Cardiac muscle cell (in vitro differentiated cells and primary cell): Measurements from ENCODE around the gene PARM1. TPM values are rescaled to one million over a fixed set of nuclear protein-coding genes. Genes with fewer than 3 reads are reported as not detected.

ENCODE experiments used
- DNase-seq, 2 donors: peaks; one replicate each; pipeline versions ENCODE4 v3.0.0 to v3.0.0-alpha.2; 2010 to 2017; ENCODE audit warnings: low read depth in 1 of 2, low spot score in 1 of 2
- H3K27ac ChIP-seq: fragments of 200-600 bp; sonication (generic); 2 replicates; pipeline ENCODE4 v1.5.1; 2016
- H3K27me3 ChIP-seq: fragments of 200-600 bp; sonication (generic); 2 replicates; pipeline ENCODE4 v1.6.0; 2016; ENCODE audit warnings: control low read depth
- H3K36me3 ChIP-seq: fragments of 200-600 bp; sonication (generic); 2 replicates; pipeline ENCODE4 v1.5.1; 2016; ENCODE audit warnings: control low read depth
- H3K4me1 ChIP-seq: fragments of 200-600 bp; sonication (generic); 2 replicates; pipeline ENCODE4 v1.8.1; 2017; ENCODE audit warnings: low read depth, mild to moderate bottlenecking, mixed run types
- H3K4me3 ChIP-seq: fragments of 200-600 bp; sonication (generic); 2 replicates; pipeline ENCODE4 v1.5.1; 2016; ENCODE audit warnings: mild to moderate bottlenecking
- H3K9me3 ChIP-seq: fragments of 200-600 bp; sonication (generic); 2 replicates; pipeline ENCODE4 v1.5.1; 2017; ENCODE audit warnings: low read depth, mild to moderate bottlenecking, control low read depth
- CTCF ChIP-seq: IDR thresholded peaks from 2 replicates; pipeline ENCODE4 v1.5.1; 2012; ENCODE audit warnings: low read depth, mild to moderate bottlenecking, low read length
- polyA plus RNA-seq: library from polyadenylated mRNA; unstranded; fragments of >200 nt; fragmentation: Nextera tagmentation; extraction: Ambion mirVana; gene quantifications from 2 replicates; pipeline ENCODE4 v1.2.1, GENCODE V29; 2016
- total RNA-seq: library from RNA; depleted of rRNA; stranded (reverse); fragments of >200 nt; gene quantifications from 2 replicates; pipeline ENCODE4 v1.2.3, GENCODE V29; 2016

PARM1 gene
- total and polyA plus RNA-seq, 2 experiments from 2014 or later, result 8.0 to 10.9 TPM

- Histone ChIP-seq H3K36me3 (no peaks in the 10 kb centered on the region), H3K27me3 (no peaks in the 10 kb centered on the region), H3K9me3 (no peaks in the 10 kb centered on the region), H3K4me1 (no peaks in the 10 kb centered on the region), H3K4me3 (no peak overlapping the region), H3K27ac (no peak overlapping the region)
- no peak for DNase-seq
- TF ChIP-seq CTCF, result no peak
Measured at GRCh38 chr4:74961230-74961629, 28.3 kb downstream of the PARM1 start.

- peaks cover 4% of the 10 kb centered on the region for H3K4me1 ChIP-seq
- TF ChIP-seq CTCF, result no peak
- H3K4me3 ChIP-seq, result no peak overlapping the region
- H3K27ac ChIP-seq, result peak overlapping the region; percentile 4
- H3K36me3 ChIP-seq, result no peaks in the 10 kb centered on the region
- no peaks in the 10 kb centered on the region for H3K9me3 ChIP-seq
- H3K27me3 ChIP-seq, result no peaks in the 10 kb centered on the region
- DNase-seq, result no peak
Measured at GRCh38 chr4:74962584-74962983, 29.7 kb downstream of the PARM1 start.

GRCh38 chr4:74964311-74964710 lies 31.4 kb downstream of the PARM1 start:
- TF ChIP-seq CTCF, result no peak
- Histone ChIP-seq H3K4me3 (no peak overlapping the region), H3K27ac (no peak overlapping the region), H3K9me3 (no peaks in the 10 kb centered on the region), H3K36me3 (no peaks in the 10 kb centered on the region), H3K4me1 (peaks cover 21% of the 10 kb centered on the region), H3K27me3 (no peaks in the 10 kb centered on the region)
- DNase-seq, result no peak

- no peaks in the 10 kb centered on the region for H3K9me3 ChIP-seq
- H3K4me3 ChIP-seq, result no peak overlapping the region
- no peaks in the 10 kb centered on the region for H3K27me3 ChIP-seq
- H3K27ac ChIP-seq, result peak overlapping the region; percentile 91
- no peak for TF ChIP-seq CTCF
- H3K4me1 ChIP-seq, result peaks cover 44% of the 10 kb centered on the region
- no peak for DNase-seq
- no peaks in the 10 kb centered on the region for H3K36me3 ChIP-seq
Measured at GRCh38 chr4:74967324-74967723, 34.4 kb downstream of the PARM1 start.

- TF ChIP-seq CTCF, result no peak
Measured at GRCh38 chr4:74968456-74969164, 35.7 kb downstream of the PARM1 start.

More at GRCh38 chr4:74968456-74969164, 35.7 kb downstream of the PARM1 start:
- Histone ChIP-seq H3K27ac (peak overlapping the region; percentile 91), H3K4me1 (peaks cover 44% of the 10 kb centered on the region), H3K27me3 (no peaks in the 10 kb centered on the region), H3K4me3 (no peak overlapping the region), H3K36me3 (no peaks in the 10 kb centered on the region), H3K9me3 (no peaks in the 10 kb centered on the region)
- DNase-seq, result no peak
